ENCODE data around the gene SARM1. TPM values are rescaled to one million over a fixed set of nuclear protein-coding genes. Genes with fewer than 3 reads are reported as not detected.
A peak's percentile ranks its signal among the peaks of the same experiment; 100 is the strongest.

SARM1 gene
- total RNA-seq, 2 donors from 2014 or later: 6.1 to 10.3 TPM

- DNase-seq (no peak), ATAC-seq (no peak)
- intact Hi-C loops (cut with DNase I): no loop called here
Observed at GRCh38 chr17:28386391-28386790, 14.9 kb downstream of the SARM1 start.

GRCh38 chr17:28388106-28388505 lies 16.6 kb downstream of the SARM1 start:
- DNase-seq (no peak), ATAC-seq (no peak)
- intact Hi-C loops (cut with DNase I): no loop called here

- intact Hi-C loops (cut with DNase I): no loop called here
- no peak for DNase-seq
- ATAC-seq: no peak
Observed at GRCh38 chr17:28390141-28390540, 18.6 kb downstream of the SARM1 start.

GRCh38 chr17:28390563-28390962 lies 19.1 kb downstream of the SARM1 start:
- intact Hi-C loops (cut with DNase I): no loop called here
- DNase-seq: no peak
- ATAC-seq: no peak

DNA sequence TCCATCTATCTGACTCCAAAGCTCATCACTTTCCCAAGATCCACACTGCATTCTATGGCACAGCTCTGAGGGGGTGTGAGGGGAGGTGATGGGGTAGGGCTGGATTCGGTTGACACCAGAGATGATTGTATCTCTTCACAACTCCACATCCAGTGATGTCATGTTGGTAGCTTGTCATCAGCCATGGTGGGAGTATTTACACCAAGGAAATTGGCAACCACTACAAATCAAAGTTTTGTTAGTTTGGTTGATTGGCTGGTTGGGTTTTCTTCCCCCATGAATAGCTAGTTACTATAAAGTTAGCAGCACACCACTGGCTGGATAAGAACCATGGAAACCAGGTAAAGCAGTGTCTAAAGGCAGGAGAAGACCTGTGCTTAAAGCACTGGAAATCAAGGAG lies 19.5 kb downstream of the SARM1 start:
- DNase-seq: no peak
- intact Hi-C loops (cut with DNase I): no loop called here
- no peak for ATAC-seq

DNA sequence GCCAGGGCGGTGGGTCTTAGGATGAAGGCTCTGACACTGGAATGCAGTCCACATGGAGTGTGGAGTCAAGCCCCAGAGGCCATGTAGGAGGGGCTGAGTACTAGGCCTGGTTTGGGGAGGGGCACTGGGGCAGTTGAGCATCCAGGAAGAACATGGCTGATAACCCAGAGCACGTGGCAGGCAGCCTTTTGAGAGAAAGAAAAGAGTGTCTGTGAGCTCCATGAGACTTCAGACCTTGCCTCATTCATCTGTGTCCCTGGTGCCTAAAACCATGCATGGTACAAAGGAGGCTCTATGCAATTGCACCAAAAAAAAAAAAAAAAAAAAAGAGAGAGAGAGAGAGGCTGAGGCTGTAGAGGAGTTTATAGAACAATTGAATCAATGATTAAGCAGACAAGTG lies 19.9 kb downstream of the SARM1 start:
- no peak for DNase-seq
- intact Hi-C loops (cut with DNase I): no loop called here
- no peak for ATAC-seq

DNA sequence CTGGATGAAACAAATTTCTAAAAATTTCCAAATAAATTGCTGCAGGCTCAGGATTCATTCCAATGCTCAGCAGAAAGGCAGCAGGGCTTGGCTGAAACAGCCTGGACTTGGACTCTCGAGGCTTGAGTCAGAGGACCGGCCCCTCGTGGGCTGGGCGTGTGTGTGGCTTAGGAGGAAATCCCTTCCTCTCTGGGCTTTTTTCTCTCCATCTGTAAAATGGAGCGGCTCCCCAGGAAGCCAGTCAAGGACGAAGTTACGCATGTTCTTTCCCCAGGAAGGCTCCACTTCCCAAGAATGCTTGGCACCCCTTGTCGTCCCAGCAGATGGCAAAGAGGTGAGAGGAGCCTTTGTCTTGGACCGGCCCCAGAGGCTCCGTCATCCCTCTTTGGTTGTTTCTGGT lies 21.0 kb downstream of the SARM1 start:
- intact Hi-C loops (cut with DNase I): no loop called here
- ATAC-seq: no peak
- no peak for DNase-seq

GRCh38 chr17:28394337-28395116 lies 23.0 kb downstream of the SARM1 start:
- intact Hi-C loops (cut with DNase I): no loop called here
- DNase-seq: no peak
- ATAC-seq: no peak

- intact Hi-C loops (cut with DNase I): no loop called here
- no peak for ATAC-seq
- no peak for DNase-seq
Observed at GRCh38 chr17:28395426-28395825, 23.9 kb downstream of the SARM1 start.

DNA sequence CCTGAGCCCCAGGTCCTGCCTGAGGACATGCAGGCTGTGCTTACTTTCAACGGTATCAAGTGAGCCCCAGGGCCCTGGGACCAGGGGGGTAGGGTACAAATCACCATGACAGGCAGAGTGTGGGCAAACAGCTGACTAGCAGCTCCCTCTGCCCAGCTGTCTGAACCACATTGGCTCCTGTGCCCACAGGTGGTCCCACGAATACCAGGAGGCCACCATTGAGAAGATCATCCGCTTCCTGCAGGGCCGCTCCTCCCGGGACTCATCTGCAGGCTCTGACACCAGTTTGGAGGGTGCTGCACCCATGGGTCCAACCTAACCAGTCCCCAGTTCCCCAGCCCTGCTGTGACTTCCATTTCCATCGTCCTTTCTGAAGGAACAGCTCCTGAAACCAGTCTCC lies 24.5 kb downstream of the SARM1 start:
- intact Hi-C loops (cut with DNase I): no loop called here
- DNase-seq: no peak
- ATAC-seq: no peak

DNA sequence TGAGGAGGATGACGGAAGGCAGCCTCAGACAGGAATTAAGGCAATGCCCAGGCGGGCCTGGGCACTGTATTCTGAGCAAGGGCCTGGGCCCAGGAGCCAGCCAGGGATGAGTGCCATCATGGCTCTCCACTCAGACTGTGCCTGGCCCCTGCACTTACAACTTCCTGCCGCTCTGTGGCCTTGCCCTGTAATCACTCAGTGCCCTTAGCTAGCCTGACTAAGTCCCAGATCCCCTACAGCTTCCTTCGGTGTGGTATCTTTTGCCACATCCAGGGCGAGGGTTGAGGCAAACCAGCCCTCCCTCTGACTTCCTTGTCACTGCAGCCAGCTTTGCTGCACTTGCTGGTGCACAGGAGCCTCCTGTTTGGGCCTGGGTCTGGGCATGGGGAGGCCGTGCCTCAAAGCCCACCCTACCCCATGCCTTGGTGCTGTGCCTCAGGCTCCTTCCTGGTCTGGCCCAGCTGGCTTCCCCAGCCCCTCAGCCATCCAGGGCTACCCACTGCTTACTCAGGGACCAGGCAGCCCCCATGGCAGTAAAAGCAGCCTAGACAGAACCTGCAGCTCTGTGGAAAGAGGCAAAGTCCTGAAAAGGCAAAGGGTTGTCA lies 25.2 kb downstream of the SARM1 start:
- no peak for DNase-seq
- peak in 1 of 2 donors; percentile 41 for ATAC-seq
- intact Hi-C loops (cut with DNase I): no loop called here

DNA sequence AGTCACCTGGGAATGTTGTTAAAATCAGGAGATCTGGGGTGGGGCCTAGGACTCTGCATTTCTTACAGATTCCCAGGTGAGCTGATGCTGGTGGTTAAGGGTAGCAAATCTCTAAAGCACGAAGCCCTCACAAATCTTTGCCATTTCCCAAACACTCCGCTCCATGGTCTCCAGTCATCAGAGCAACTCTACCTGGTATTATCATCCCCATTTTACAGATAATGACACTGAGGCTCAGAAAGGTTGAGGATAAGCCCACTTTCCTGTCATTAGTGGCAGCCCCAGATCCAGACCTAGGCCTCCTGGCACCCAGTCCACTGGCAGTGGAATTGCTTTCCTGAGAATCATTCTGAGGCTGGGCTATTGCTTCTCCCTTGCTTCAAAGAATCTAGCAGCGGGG lies 25.8 kb downstream of the SARM1 start:
- intact Hi-C loops (cut with DNase I): no loop called here
- no peak for ATAC-seq
- no peak for DNase-seq

DNA sequence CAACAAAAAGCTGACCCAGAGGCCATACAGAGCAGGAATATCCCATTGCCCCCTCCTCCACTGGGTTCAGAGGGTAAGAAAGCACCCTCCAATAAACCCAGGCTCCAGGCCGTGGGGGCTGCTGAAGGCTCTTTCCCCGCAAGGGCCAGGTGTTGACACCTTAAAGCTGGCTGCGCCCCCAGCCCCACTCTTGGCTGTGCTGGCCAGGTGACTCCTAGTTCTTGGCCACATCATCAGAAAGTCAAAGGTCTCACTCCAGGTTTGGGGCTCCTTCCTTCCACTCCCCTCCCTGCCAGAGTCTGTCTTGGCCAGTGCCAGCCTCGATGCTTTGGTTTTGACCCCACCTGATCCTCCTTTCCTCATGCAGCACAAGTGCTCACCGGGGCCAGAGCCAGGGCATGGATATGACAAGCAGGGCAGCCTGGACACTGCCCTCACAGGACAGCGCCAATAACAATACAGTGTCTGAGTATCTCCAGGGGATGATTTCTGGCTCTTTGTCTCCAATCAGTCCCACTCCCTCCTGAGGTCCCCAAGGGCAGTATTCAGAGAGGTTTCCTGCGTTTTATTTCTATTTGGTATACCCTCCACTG lies 26.3 kb downstream of the SARM1 start:
- ATAC-seq: peak; percentile 11 to 28
- no peak for DNase-seq
- intact Hi-C loops (cut with DNase I): no loop called here

- DNase-seq: no peak
- peak; percentile 32 to 60 for ATAC-seq
- intact Hi-C loops (cut with DNase I): no loop called here
Observed at GRCh38 chr17:28398280-28398981, 26.9 kb downstream of the SARM1 start.

- intact Hi-C loops (cut with DNase I): no loop called here
- no peak for ATAC-seq
- DNase-seq: no peak
Observed at GRCh38 chr17:28399808-28400207, 28.3 kb downstream of the SARM1 start.

GRCh38 chr17:28402224-28402630 lies 30.7 kb downstream of the SARM1 start:
- no peak for DNase-seq
- no peak for ATAC-seq
- intact Hi-C loops (cut with DNase I): no loop called here

- DNase-seq: no peak
- intact Hi-C loops (cut with DNase I): no loop called here
- ATAC-seq: no peak
Observed at GRCh38 chr17:28402844-28403243, 31.4 kb downstream of the SARM1 start.

GRCh38 chr17:28404007-28404406 lies 32.5 kb downstream of the SARM1 start:
- ATAC-seq (no peak), DNase-seq (no peak)
- intact Hi-C loops (cut with DNase I): no loop called here

DNA sequence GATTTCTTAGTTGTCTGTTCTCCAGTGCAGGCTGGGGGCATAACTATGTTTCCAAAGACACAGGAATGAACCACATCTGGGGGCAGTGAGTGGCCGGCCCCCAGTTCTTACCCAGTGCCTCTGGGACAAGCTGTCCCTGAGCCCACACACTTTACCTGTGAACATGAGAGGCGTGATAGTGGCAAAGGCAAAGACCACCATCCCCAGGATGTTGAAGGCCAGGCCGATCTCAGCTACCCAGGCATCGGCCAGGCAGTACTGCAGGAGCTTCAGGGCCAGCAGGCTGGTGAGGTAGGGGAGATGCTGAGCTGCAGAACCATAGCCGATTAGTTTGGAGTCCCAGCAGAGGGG lies 32.9 kb downstream of the SARM1 start:
- intact Hi-C loops (cut with DNase I): no loop called here
- DNase-seq: no peak

DNA sequence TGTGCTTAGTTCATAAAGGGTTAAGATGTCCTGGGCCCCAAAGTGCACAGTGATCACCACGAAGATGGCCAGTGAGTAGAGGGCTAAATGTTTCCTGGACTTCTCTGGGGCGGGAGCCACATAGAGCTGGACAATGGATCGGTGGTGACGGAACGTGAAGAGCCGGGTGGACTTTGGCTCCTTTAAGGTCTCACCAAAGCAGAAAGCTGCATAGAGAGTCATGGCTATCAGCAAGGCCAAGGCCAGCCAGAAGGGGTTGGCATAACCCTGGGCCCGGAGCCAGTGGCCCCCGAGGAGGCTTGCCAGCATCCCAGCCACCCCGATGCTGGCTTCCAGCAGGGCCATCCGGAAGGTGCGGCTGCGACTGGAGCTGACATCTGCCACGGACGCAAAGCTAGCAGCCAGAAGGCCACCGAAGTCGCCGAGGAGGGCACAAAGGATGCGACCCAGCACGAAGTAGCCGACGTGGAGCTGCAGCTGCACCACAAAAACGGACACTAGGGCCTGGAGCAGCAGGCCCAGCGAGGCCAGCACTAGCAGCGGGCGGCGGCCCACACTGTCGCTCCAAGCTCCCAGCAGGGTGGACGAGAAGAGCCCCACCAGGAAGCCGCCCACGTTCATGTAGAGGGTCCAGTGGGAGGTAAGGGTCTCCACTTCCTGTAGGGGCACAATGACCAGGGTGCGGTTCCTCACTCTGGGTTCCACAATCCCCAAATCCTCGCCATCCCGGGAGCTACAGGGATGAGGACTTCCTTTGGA lies 33.5 kb downstream of the SARM1 start:
- peak; percentile 13 to 31 for ATAC-seq
- no peak for DNase-seq
- intact Hi-C loops (cut with DNase I): no loop called here

More for the DNA sequence above, 32.9 kb downstream of the SARM1 start:
- ATAC-seq: no peak

All from left cardiac atrium (tissue), 4 donors.